LNCAP (cell line): ENCODE data around the gene SLC2A5.

Source experiments
- CTCF ChIP-seq: fragments of 450-650 bp; IDR thresholded peaks from 2 replicates; pipeline ENCODE4 v1.5.1; 2017; ENCODE audit warnings: mild to moderate bottlenecking

Gene SLC2A5

GRCh38 chr1:9069326-9070100 lies at the start of gene SLC2A5:
Gene SLC2A5, minus strand, starts transcription at chr1:9069635. Its CDS starts 99 bp downstream, at chr1:9069536.
- TF ChIP-seq CTCF, result no peak

DNA sequence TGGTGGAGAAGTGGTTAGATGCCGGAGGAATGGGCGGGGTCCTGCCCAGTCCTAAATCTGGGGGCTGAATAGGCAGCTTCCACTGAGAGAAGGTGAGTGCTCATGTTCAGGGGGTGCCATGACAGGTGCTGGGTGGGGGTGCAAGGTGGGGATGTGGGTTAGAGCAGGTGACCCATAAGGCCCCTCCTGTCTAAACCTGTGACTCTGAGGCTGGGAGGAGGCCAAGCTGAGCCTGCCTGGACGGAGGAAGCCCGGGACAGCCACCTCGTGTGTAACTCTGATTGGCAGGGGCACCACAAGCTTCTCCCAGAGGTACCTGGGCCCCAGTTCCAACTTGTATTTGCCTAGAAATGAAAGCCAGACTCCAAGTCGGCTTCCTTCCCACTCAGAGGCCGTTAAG lies 48.8 kb upstream of the SLC2A5 start:
- TF ChIP-seq CTCF, result no peak

- no peak for TF ChIP-seq CTCF
Observed at GRCh38 chr1:9115351-9116205, 46.1 kb upstream of the SLC2A5 start.

DNA sequence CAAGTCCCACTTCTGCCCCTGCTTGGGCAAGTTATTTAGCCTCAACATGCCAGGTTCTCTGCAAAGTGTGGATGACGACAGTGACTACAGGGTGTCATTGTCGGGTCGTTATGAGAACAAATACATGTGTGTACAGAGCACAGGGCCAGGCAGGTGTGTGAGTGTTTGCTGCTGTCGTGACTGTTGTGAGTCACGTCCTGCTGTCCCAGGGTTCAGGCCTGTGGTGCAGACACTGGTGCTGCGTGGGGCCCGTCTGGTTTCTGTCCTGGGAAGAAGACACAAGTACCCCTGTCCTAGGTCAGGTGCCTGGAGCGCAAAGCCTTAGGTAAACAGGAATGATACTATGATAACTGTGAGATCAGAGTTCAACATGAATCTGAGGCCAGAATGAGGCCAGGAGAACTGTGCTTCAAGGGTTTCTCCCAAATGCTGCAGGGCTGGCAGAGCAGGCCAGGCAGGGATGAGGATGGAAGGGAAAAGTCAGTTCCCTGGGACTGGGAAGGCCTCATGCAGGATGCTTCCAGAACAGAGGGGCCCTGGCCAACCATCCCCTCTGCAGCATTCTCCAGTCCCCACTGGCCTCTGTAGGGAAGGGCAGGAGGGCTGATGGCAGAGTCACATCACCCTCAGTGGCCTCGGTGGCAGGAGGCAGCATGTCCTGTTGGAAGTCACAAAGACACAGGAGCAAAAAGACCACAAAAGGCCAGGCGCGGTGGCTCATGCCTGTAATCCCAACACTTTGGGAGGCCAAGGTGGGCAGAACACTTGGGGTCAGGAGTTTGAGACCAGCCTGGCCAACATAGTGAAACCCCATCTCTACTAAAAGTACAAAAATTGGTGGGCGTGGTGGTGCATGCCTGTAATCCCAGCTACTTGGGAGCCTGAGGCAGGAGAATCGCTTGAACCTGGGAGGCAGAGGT lies 43.8 kb upstream of the SLC2A5 start:
- TF ChIP-seq CTCF, result no peak

DNA sequence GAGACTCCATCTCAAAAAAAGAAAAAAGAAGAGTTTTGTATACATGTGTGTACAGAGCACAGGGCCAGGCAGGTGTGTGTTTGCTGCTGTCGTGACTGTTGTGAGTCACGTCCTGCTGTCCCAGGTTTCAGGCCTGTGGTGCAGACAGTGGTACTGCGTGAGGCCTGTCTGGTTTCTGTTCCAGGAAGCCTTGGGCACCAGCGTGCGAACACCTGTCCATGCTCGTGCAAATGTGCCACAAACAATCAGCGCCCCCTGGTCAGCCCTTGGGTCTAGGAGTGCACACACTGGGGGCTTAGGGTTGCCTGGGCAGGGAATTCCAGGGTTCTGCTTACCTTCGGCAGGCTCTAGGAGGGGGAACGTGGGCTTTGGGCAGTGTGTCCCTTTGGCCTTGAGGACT lies 42.5 kb upstream of the SLC2A5 start:
- no peak for TF ChIP-seq CTCF

GRCh38 chr1:9111357-9111691 lies 41.9 kb upstream of the SLC2A5 start:
- TF ChIP-seq CTCF, result no peak

GRCh38 chr1:9110669-9111356 lies 41.4 kb upstream of the SLC2A5 start:
- TF ChIP-seq CTCF, result peak; percentile 92
